H1 (cell line): ENCODE data around the gene RABL6.

Experiments
- CHD7 ChIP-seq: fragments of 300-600 bp; sonication (generic); IDR thresholded peaks from 2 replicates; pipeline ENCODE4 v1.7.1; 2012; ENCODE audit warnings: low read length, moderate library complexity, mild to moderate bottlenecking, inconsistent platforms; ENCODE audit not compliant: insufficient replicate concordance
- CTCF ChIP-seq, 3 experiments: IDR thresholded peaks; 1 replicate in 2 of 3; 2 replicates in 1 of 3; pipeline versions ENCODE4 v1.5.1 to v1.6.1; 2011; ENCODE audit warnings: low read length in 3 of 3, mild to moderate bottlenecking in 3 of 3, inconsistent platforms in 2 of 3, low read depth in 1 of 3, moderate library complexity in 1 of 3; ENCODE audit not compliant: insufficient read depth in 1 of 3; ENCODE audit errors: control extremely low read depth in 1 of 3
- EP300 ChIP-seq, 2 experiments: IDR thresholded peaks; 1 replicate in 1 of 2; 2 replicates in 1 of 2; pipeline ENCODE4 v1.6.1; 2011 to 2012; ENCODE audit warnings: low read depth in 2 of 2, low read length in 2 of 2, mild to moderate bottlenecking in 2 of 2, borderline replicate concordance in 1 of 2, inconsistent platforms in 1 of 2, moderate library complexity in 1 of 2
- EZH2 ChIP-seq: fragments of 200-600 bp; sonication (generic); IDR thresholded peaks from 2 replicates; pipeline ENCODE4 v1.7.1; 2012; ENCODE audit warnings: low read depth, mild to moderate bottlenecking, moderate library complexity, low read length, inconsistent platforms; ENCODE audit not compliant: severe bottlenecking
- FOSL1 ChIP-seq: IDR thresholded peaks from 2 replicates; pipeline ENCODE4 v1.6.1; 2011; ENCODE audit warnings: mild to moderate bottlenecking, low read depth, low read length, moderate library complexity; ENCODE audit not compliant: insufficient read depth
- POLR2AphosphoS5 ChIP-seq: IDR thresholded peaks from 2 replicates; pipeline ENCODE4 v1.6.1; 2011; ENCODE audit warnings: low read depth, low read length
- RNF2 ChIP-seq: fragments of 200-900, 300-1000 bp; sonication (generic); IDR thresholded peaks from 2 replicates; pipeline ENCODE4 v1.7.1; 2016; ENCODE audit warnings: borderline replicate concordance, low read depth, mild to moderate bottlenecking, antibody characterized with exemption, low read length; ENCODE audit not compliant: poor library complexity, severe bottlenecking; ENCODE audit errors: missing control alignments
- TAF1 ChIP-seq: IDR thresholded peaks from 2 replicates; pipeline ENCODE4 v1.6.1; 2011; ENCODE audit warnings: mild to moderate bottlenecking, low read depth, low read length

- TF ChIP-seq CTCF (IDR thresholded peaks at IDR 0.05; ENCODE audit: control extremely low read depth in 1 of 3, insufficient read depth in 1 of 3, low read depth in 1 of 3, low read length in 3 of 3) (no peak), RNF2 (no peak), EZH2 (no peak), EP300 (IDR thresholded peaks at IDR 0.05; ENCODE audit: borderline replicate concordance in 1 of 2, low read depth in 2 of 2, low read length in 2 of 2) (no peak), FOSL1 (no peak), POLR2AphosphoS5 (no peak), CHD7 (no peak), TAF1 (no peak)
Observed at GRCh38 chr9:136796238-136796774, 11.4 kb upstream of the RABL6 start, which contains the start of gene CCDC183.
